K562 (cell line): ENCODE results near the gene ATP23. TPM values are rescaled to one million over a fixed set of nuclear protein-coding genes. Genes with fewer than 3 reads are reported as not detected.

Source experiments
- BRD4 ChIP-seq: fragments of 200-600 bp; sonication (generic); IDR thresholded peaks from 2 replicates; pipeline ENCODE4 v1.6.1; 2017; ENCODE audit warnings: inconsistent platforms
- GATA2 ChIP-seq: sonication (generic); formaldehyde crosslinking; IDR thresholded peaks from 2 replicates; pipeline ENCODE4 v1.4.0; 2020; ENCODE audit warnings: mild to moderate bottlenecking, missing genetic modification reagents
- KDM4B ChIP-seq, 2 experiments: fragments of 450-650 bp in 1 of 2; sonication (generic) in 1 of 2; IDR thresholded peaks; 2 replicates each; pipeline ENCODE4 v1.6.1; 2016 to 2017; ENCODE audit warnings: borderline replicate concordance in 2 of 2, antibody characterized with exemption in 1 of 2, low read depth in 1 of 2, mild to moderate bottlenecking in 1 of 2
- LEF1 ChIP-seq: fragments of 450-650 bp; IDR thresholded peaks from 2 replicates; pipeline ENCODE4 v1.6.1; 2016; ENCODE audit warnings: mild to moderate bottlenecking
- MYNN ChIP-seq, 2 experiments: sonication (generic); formaldehyde crosslinking in 1 of 2; IDR thresholded peaks; 2 replicates each; pipeline versions ENCODE4 v1.5.0 to v1.6.1; 2016 to 2020; ENCODE audit warnings: antibody characterized with exemption in 1 of 2, missing genetic modification reagents in 1 of 2
- PHB ChIP-seq: fragments of 250-450 bp; sonication (Bioruptor Pico); IDR thresholded peaks from 2 replicates; pipeline ENCODE4 v1.5.0; 2021
- POLR2G ChIP-seq: fragments of 200-400 bp; formaldehyde crosslinking; IDR thresholded peaks from 2 replicates; pipeline ENCODE4 v1.6.1; 2017; ENCODE audit warnings: low read depth, mild to moderate bottlenecking, antibody characterized with exemption, low read length, moderate library complexity
- PYGO2 ChIP-seq: fragments of 450-650 bp; IDR thresholded peaks from 2 replicates; pipeline ENCODE4 v1.6.1; 2016; ENCODE audit warnings: mild to moderate bottlenecking, missing genetic modification characterization, moderate library complexity, missing compliant biosample characterization
- RNF2 ChIP-seq: sonication (generic); IDR thresholded peaks from 2 replicates; pipeline ENCODE4 v1.6.1; 2016
- SMARCA4 ChIP-seq: fragments of 450-650 bp; IDR thresholded peaks from 2 replicates; pipeline ENCODE4 v1.6.1; 2016
- SP1 ChIP-seq: sonication (generic); formaldehyde crosslinking; IDR thresholded peaks from 2 replicates; pipeline ENCODE4 v1.8.1; 2022; ENCODE audit warnings: mild to moderate bottlenecking, missing genetic modification reagents
- ZNF143 ChIP-seq: sonication (generic); formaldehyde crosslinking; IDR thresholded peaks from 2 replicates; pipeline ENCODE4 v1.9.0; 2022; ENCODE audit warnings: mild to moderate bottlenecking, missing genetic modification reagents
- ZNF766 ChIP-seq: fragments of 200-800 bp; sonication (Bioruptor generic); conservative IDR thresholded peaks from 2 replicates; pipeline ENCODE4 v1.6.1; 2016; ENCODE audit warnings: missing genetic modification characterization, missing compliant biosample characterization
- polyA plus RNA-seq, 8 experiments: library from polyadenylated mRNA; depleted of rRNA in 4 of 8; stranded (reverse) in 5 of 8; unstranded in 3 of 8; fragments of >200 nt; fragmentation: Nextera tagmentation in 2 of 8; fragmentation: Illumina TruSeq in 1 of 8; extraction: Ambion mirVana in 2 of 8; extraction: Trizol in 1 of 8; gene quantifications; 2 replicates each; pipeline versions ENCODE4 v1.2.1 to v1.2.3, GENCODE V29; 2011 to 2014; ENCODE audit warnings: inconsistent platforms in 1 of 8, missing spikeins in 1 of 8
- total RNA-seq, 7 experiments: library from RNA; depleted of rRNA in 6 of 7; stranded (reverse); fragments of >200 nt in 6 of 7; fragmentation: Illumina TruSeq in 2 of 7; extraction: Trizol in 2 of 7; gene quantifications; 2 replicates each; pipeline versions ENCODE4 v1.2.1 to v1.2.3, GENCODE V29; 2011 to 2021; ENCODE audit warnings: low replicate concordance in 1 of 7
- TF ChIP-seq, protein P1 (sequence below): fragments of 450-650 bp; IDR thresholded peaks from 2 replicates; pipeline ENCODE4 v1.6.1; 2016; ENCODE audit warnings: mild to moderate bottlenecking, moderate library complexity
- TF ChIP-seq, protein P2 (sequence below): fragments of 450-650 bp; conservative IDR thresholded peaks from 2 replicates; pipeline ENCODE4 v1.6.1; 2016; ENCODE audit warnings: missing genetic modification characterization, low read depth, mild to moderate bottlenecking, missing compliant biosample characterization, moderate library complexity

The ATP23 gene
- total and polyA plus RNA-seq, 9 of the 15 experiments (the other 6 are each of a cell fraction or from before 2014, with no cell fraction given), result 8.3 to 53.7 (median 28.5) TPM

DNA sequence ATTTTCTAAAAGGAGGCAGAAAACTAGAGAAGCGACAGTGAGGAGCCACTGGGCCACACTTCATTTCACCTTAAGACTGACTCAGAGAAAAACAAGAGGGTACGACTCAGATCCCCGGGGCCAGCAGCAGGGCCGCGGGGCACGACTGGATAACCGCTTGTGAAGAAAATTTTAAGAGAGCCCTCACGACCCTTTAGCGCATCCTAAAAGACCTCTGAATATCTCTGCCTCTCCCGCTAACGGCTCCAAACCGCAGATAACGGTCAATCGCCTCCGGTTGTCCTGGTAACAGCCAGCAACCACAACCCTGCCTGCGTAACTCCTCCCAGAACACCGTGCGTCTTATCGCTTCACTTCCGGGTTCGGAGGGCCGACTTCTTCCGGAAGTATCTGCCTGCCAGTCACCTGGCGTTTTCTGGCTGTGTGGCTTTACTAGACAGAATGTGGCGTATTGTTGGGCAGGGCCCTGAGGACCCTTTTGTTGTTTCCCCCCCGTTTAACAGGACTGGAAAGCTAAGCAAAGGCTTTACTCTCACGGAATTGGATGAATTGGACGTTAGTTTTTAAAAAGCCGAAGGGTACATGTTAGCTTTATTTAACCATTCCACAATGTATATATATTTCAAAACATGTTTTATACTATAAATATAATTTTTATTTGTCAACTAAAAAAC is 5.4 kb upstream of the ATP23 start (continued):
- TF ChIP-seq, protein P1, sequence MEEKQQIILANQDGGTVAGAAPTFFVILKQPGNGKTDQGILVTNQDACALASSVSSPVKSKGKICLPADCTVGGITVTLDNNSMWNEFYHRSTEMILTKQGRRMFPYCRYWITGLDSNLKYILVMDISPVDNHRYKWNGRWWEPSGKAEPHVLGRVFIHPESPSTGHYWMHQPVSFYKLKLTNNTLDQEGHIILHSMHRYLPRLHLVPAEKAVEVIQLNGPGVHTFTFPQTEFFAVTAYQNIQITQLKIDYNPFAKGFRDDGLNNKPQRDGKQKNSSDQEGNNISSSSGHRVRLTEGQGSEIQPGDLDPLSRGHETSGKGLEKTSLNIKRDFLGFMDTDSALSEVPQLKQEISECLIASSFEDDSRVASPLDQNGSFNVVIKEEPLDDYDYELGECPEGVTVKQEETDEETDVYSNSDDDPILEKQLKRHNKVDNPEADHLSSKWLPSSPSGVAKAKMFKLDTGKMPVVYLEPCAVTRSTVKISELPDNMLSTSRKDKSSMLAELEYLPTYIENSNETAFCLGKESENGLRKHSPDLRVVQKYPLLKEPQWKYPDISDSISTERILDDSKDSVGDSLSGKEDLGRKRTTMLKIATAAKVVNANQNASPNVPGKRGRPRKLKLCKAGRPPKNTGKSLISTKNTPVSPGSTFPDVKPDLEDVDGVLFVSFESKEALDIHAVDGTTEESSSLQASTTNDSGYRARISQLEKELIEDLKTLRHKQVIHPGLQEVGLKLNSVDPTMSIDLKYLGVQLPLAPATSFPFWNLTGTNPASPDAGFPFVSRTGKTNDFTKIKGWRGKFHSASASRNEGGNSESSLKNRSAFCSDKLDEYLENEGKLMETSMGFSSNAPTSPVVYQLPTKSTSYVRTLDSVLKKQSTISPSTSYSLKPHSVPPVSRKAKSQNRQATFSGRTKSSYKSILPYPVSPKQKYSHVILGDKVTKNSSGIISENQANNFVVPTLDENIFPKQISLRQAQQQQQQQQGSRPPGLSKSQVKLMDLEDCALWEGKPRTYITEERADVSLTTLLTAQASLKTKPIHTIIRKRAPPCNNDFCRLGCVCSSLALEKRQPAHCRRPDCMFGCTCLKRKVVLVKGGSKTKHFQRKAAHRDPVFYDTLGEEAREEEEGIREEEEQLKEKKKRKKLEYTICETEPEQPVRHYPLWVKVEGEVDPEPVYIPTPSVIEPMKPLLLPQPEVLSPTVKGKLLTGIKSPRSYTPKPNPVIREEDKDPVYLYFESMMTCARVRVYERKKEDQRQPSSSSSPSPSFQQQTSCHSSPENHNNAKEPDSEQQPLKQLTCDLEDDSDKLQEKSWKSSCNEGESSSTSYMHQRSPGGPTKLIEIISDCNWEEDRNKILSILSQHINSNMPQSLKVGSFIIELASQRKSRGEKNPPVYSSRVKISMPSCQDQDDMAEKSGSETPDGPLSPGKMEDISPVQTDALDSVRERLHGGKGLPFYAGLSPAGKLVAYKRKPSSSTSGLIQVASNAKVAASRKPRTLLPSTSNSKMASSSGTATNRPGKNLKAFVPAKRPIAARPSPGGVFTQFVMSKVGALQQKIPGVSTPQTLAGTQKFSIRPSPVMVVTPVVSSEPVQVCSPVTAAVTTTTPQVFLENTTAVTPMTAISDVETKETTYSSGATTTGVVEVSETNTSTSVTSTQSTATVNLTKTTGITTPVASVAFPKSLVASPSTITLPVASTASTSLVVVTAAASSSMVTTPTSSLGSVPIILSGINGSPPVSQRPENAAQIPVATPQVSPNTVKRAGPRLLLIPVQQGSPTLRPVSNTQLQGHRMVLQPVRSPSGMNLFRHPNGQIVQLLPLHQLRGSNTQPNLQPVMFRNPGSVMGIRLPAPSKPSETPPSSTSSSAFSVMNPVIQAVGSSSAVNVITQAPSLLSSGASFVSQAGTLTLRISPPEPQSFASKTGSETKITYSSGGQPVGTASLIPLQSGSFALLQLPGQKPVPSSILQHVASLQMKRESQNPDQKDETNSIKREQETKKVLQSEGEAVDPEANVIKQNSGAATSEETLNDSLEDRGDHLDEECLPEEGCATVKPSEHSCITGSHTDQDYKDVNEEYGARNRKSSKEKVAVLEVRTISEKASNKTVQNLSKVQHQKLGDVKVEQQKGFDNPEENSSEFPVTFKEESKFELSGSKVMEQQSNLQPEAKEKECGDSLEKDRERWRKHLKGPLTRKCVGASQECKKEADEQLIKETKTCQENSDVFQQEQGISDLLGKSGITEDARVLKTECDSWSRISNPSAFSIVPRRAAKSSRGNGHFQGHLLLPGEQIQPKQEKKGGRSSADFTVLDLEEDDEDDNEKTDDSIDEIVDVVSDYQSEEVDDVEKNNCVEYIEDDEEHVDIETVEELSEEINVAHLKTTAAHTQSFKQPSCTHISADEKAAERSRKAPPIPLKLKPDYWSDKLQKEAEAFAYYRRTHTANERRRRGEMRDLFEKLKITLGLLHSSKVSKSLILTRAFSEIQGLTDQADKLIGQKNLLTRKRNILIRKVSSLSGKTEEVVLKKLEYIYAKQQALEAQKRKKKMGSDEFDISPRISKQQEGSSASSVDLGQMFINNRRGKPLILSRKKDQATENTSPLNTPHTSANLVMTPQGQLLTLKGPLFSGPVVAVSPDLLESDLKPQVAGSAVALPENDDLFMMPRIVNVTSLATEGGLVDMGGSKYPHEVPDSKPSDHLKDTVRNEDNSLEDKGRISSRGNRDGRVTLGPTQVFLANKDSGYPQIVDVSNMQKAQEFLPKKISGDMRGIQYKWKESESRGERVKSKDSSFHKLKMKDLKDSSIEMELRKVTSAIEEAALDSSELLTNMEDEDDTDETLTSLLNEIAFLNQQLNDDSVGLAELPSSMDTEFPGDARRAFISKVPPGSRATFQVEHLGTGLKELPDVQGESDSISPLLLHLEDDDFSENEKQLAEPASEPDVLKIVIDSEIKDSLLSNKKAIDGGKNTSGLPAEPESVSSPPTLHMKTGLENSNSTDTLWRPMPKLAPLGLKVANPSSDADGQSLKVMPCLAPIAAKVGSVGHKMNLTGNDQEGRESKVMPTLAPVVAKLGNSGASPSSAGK, result peak; percentile 50
- TF ChIP-seq POLR2G (peak; percentile 72), SP1 (CRISPR knock-in tag) (peak; percentile 69; the same call in 1 of the 2 replicates), PHB (CRISPR knock-in tag) (no peak), ZNF143 (CRISPR knock-in tag) (peak; percentile 64; the same call in 1 of the 2 replicates), GATA2 (CRISPR knock-in tag) (peak; percentile 89), BRD4 (no peak; the same call in none of the 2 replicates), KDM4B (IDR thresholded peaks at IDR 0.05; ENCODE audit: borderline replicate concordance in 2 of 2, low read depth in 1 of 2) (peak in 1 of 2 experiments; percentile 89; a peak in 1 of 4 replicates), SMARCA4 (peak; percentile 58), MYNN (IDR thresholded peaks at IDR 0.05) (peak; percentile 53; the same call in 1 of the 2 replicates), MYNN (CRISPR knock-in tag; IDR thresholded peaks at IDR 0.05) (no peak), PYGO2 (tag) (no peak), ZNF766 (CRISPR knock-in tag) (peak; percentile 80), RNF2 (peak; percentile 78), LEF1 (0 out of 2 replicates have a peak, but pooled peaks have one; percentile 21)
- TF ChIP-seq, protein P2, sequence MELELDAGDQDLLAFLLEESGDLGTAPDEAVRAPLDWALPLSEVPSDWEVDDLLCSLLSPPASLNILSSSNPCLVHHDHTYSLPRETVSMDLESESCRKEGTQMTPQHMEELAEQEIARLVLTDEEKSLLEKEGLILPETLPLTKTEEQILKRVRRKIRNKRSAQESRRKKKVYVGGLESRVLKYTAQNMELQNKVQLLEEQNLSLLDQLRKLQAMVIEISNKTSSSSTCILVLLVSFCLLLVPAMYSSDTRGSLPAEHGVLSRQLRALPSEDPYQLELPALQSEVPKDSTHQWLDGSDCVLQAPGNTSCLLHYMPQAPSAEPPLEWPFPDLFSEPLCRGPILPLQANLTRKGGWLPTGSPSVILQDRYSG (tag), result no peak
